Pancreas (tissue), 10 donors: ENCODE data around the gene ASPDH. TPM values are rescaled to one million over a fixed set of nuclear protein-coding genes. Genes with fewer than 3 reads are reported as not detected.

Source experiments
- ATAC-seq, 4 donors: fragments of 200-7000 bp; cut with Tn5 transposase; one replicate each; pipeline versions ENCODE4 v1.8.0 to v1.9.1; 2020; ENCODE audit warnings: mild to moderate bottlenecking in 4 of 4, moderate library complexity in 4 of 4
- DNase-seq, 6 donors: peaks; one replicate each; pipeline ENCODE4 v3.0.0-alpha.2; 2020
- FAIRE-seq: peaks from 2 replicates; lab custom pipeline; 2012; peaks lifted over from hg19 to GRCh38; lab: Jason Lieb, UNC
- H3K27ac ChIP-seq, 4 donors: fragments of 200-600 bp; sonication (generic); 1 replicate in 3 of 4; 2 replicates in 1 of 4; pipeline versions ENCODE4 v1.5.0 to v1.8.0; 2020
- H3K27me3 ChIP-seq, 4 donors: fragments of 200-600 bp; one replicate each; pipeline ENCODE4 v1.8.0; 2021
- H3K36me3 ChIP-seq, 3 donors: fragments of 200-600 bp; sonication (generic) in 1 of 3; one replicate each; pipeline versions ENCODE4 v1.5.0 to v1.8.0; 2020 to 2021
- H3K4me1 ChIP-seq, 3 donors: fragments of 200-600 bp; one replicate each; pipeline ENCODE4 v1.8.0; 2021
- H3K4me3 ChIP-seq, 4 donors: fragments of 200-600 bp; sonication (generic) in 2 of 4; one replicate each; pipeline versions ENCODE4 v1.5.0 to v1.8.0; 2020 to 2021
- H3K9me3 ChIP-seq, 4 donors: fragments of 200-600 bp; one replicate each; pipeline ENCODE4 v1.8.0; 2021
- CTCF ChIP-seq, 4 donors: fragments of 200-600 bp; sonication (generic) in 3 of 4; IDR thresholded peaks; one replicate each; pipeline versions ENCODE4 v1.5.0 to v1.8.0; 2021; ENCODE audit warnings: antibody characterized with exemption in 4 of 4
- WGBS, 2 donors: extraction: QIAGEN DNeasy Blood & Tissue Kit; methylation state at CpG; one replicate each; pipeline ENCODE4 v1.1.7; 2013; 5-methylcytosine and 5-hydroxymethylcytosine counted together
- intact Hi-C, 3 donors: fragments of 100-400 bp; cut with DNase I; formaldehyde crosslinking; loops; one replicate each; pipeline versions ENCODE4 v1.11.1 to v1.14.2; 2022
- polyA plus RNA-seq, 2 donors: library from polyadenylated mRNA; stranded (reverse); fragments of 200-250 nt; gene quantifications; one replicate each; pipeline ENCODE4 v1.2.3, GENCODE V29; 2013
- total RNA-seq, 6 donors: library from RNA; stranded (reverse); fragmentation: NEBNext Ultra II Directional in 4 of 6; extraction: Animal tissue kit (Norgen Biotek cat#: 25700) in 4 of 6; gene quantifications; one replicate each; pipeline versions ENCODE4 v1.2.1 to v1.2.4, GENCODE V29; 2021 to 2023
- donor health status: healthy with polysubstance abuse.
- donor health status: DM: no; HTN: no; CAD: no; lungs with moderate emphysema.
- donor health status: DM: no; HTN: no; CAD: no.
- donor health status: control.
- donor health status: control.
- donor health status: Bipolar disorder and iron deficiency.
- donor health status: DM: yes; HTN: yes; CAD: no.
- donor health status: DM: no; HTN: no; CAD: no.
- donor health status: DM: no; HTN: no; CAD: no.
- donor health status: DM: yes; HTN: yes; CAD: no.

The ASPDH gene
- total and polyA plus RNA-seq, 8 donors, result 0.49 to 4.6 (median 1.2) TPM; not detected in 4

GRCh38 chr19:50512999-50513745 is 541 bp downstream of the ASPDH start:
- Histone ChIP-seq H3K4me3 (no peak overlapping the region), H3K27ac (no peak overlapping the region), H3K36me3 (no peaks in the 10 kb centered on the region), H3K9me3 (no peaks in the 10 kb centered on the region), H3K4me1 (no peaks in the 10 kb centered on the region), H3K27me3 (no peaks in the 10 kb centered on the region)
- intact Hi-C loops, result no loop called here
- DNase-seq (peak in 2 of 6 donors; percentile 25 to 47), FAIRE-seq (no peak), ATAC-seq (no peak)
- 42 to 44% methylated on average over 12 of the region's 12 CpGs for WGBS, 2 donors
- no peak for TF ChIP-seq CTCF (IDR thresholded peaks at IDR 0.05)

- Histone ChIP-seq H3K9me3 (no peaks in the 10 kb centered on the region), H3K4me1 (no peaks in the 10 kb centered on the region), H3K27me3 (no peaks in the 10 kb centered on the region), H3K4me3 (no peak overlapping the region), H3K27ac (no peak overlapping the region), H3K36me3 (no peaks in the 10 kb centered on the region)
- intact Hi-C loops, result no loop called here
- FAIRE-seq, result no peak
- TF ChIP-seq CTCF (IDR thresholded peaks at IDR 0.05), result no peak
- 83 to 90% methylated on average over 29 to 36 of the region's 36 CpGs for WGBS, 2 donors
- DNase-seq, result peak in 4 of 6 donors; percentile 48 to 84 (median 64)
- no peak for ATAC-seq
These were observed 1.4 kb downstream of the ASPDH start for GRCh38 chr19:50512112-50512998.

GRCh38 chr19:50511069-50511822 is 2.5 kb downstream of the ASPDH start, which contains the start of gene JOSD2:
Gene JOSD2, minus strand, starts transcription at chr19:50511191. Its CDS starts 760 bp downstream, at chr19:50510431.
- peak within 1 kb of the TSS in 2 of 4 donors; percentile 35 to 54 for H3K27ac ChIP-seq
- WGBS, 2 donors, result 2% methylated on average over 64 to 69 of the region's 69 CpGs
- FAIRE-seq (peak; percentile 97), DNase-seq (peak; percentile 95 to 99 (median 97)), ATAC-seq (peak; percentile 90 to 95 (median 93))
- H3K9me3 ChIP-seq, result no peaks in the 10 kb centered on the region
- H3K36me3 ChIP-seq, result no peaks in the 10 kb centered on the region
- intact Hi-C loops, result no loop called here
- H3K4me3 ChIP-seq, result peak within 1 kb of the TSS; percentile 38 to 73 (median 52)
- TF ChIP-seq CTCF (IDR thresholded peaks at IDR 0.05), result no peak
- H3K4me1 ChIP-seq, result no peaks in the 10 kb centered on the region
- H3K27me3 ChIP-seq, result no peaks in the 10 kb centered on the region

- no peak for ATAC-seq
- H3K36me3 ChIP-seq, result no peaks in the 10 kb centered on the region
- H3K27ac ChIP-seq, result peak overlapping the region in 2 of 4 donors; percentile 35 to 54
- intact Hi-C loops, result no loop called here
- no peaks in the 10 kb centered on the region for H3K4me1 ChIP-seq
- FAIRE-seq, result no peak
- no peaks in the 10 kb centered on the region for H3K27me3 ChIP-seq
- H3K4me3 ChIP-seq, result peak overlapping the region; percentile 38 to 73 (median 52)
- WGBS, 2 donors, result 4 to 7% methylated on average over 10 of the region's 10 CpGs
- no peak for DNase-seq
- TF ChIP-seq CTCF (IDR thresholded peaks at IDR 0.05), result no peak
- H3K9me3 ChIP-seq, result no peaks in the 10 kb centered on the region
These were observed 3.0 kb downstream of the ASPDH start for GRCh38 chr19:50510700-50511068.
